DND-41 (cell line): ENCODE results near the gene PARL.

Experiments
- EZH2 ChIP-seq: IDR thresholded peaks from 3 replicates; pipeline ENCODE4 v1.6.1; 2012; ENCODE audit warnings: borderline replicate concordance, low read depth, mild to moderate bottlenecking, moderate library complexity, low read length, inconsistent platforms; ENCODE audit not compliant: severe bottlenecking
- TF ChIP-seq, protein P1 (sequence below): IDR thresholded peaks from 2 replicates; pipeline ENCODE4 v1.5.1; 2012; ENCODE audit warnings: borderline replicate concordance, low read length, moderate library complexity, mild to moderate bottlenecking; ENCODE audit not compliant: poor library complexity, severe bottlenecking; ENCODE audit errors: extremely low read depth

DNA sequence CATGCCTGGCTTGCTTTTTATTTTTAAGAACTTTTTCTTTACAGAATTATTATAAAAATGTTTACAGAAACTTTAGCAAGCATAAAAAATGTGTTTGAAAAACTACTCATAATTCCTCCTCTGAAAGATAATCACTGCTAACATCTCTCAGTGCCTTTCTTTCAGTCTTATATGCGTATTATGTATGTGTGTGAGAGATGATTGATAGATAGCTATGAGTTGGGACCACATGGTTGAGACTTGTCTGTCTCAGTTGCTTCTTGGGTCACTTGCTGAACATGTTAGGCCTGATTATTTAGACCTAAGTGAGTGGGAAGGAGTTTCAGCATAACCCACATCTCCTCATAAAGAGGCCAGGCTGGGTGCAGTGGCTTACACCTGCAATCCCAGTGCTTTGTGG is 70.4 kb downstream of the PARL start:
- TF ChIP-seq, protein P1, sequence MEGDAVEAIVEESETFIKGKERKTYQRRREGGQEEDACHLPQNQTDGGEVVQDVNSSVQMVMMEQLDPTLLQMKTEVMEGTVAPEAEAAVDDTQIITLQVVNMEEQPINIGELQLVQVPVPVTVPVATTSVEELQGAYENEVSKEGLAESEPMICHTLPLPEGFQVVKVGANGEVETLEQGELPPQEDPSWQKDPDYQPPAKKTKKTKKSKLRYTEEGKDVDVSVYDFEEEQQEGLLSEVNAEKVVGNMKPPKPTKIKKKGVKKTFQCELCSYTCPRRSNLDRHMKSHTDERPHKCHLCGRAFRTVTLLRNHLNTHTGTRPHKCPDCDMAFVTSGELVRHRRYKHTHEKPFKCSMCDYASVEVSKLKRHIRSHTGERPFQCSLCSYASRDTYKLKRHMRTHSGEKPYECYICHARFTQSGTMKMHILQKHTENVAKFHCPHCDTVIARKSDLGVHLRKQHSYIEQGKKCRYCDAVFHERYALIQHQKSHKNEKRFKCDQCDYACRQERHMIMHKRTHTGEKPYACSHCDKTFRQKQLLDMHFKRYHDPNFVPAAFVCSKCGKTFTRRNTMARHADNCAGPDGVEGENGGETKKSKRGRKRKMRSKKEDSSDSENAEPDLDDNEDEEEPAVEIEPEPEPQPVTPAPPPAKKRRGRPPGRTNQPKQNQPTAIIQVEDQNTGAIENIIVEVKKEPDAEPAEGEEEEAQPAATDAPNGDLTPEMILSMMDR, result no peak
- no peak for TF ChIP-seq EZH2
